Transverse colon (tissue), 4 donors: ENCODE measurements around the gene PDE4D.

Source experiments
- EP300 ChIP-seq: sonication (generic); formaldehyde crosslinking; IDR thresholded peaks from one replicate; pipeline ENCODE4 v1.6.1; 2017; ENCODE audit warnings: antibody characterized with exemption, low read depth
- POLR2A ChIP-seq: fragments of 450-650 bp; IDR thresholded peaks from one replicate; pipeline ENCODE4 v1.6.1; 2016; ENCODE audit warnings: antibody characterized with exemption, mild to moderate bottlenecking, moderate library complexity
- POLR2AphosphoS5 ChIP-seq, 3 donors: sonication (generic); formaldehyde crosslinking; IDR thresholded peaks; one replicate each; pipeline ENCODE4 v1.6.1; 2016; ENCODE audit warnings: antibody characterized with exemption in 3 of 3
- TF ChIP-seq, protein P1 (sequence below), 5 experiments: fragments of 200-600 bp in 3 of 5; fragments of 450-650 bp in 2 of 5; sonication (generic) in 3 of 5; IDR thresholded peaks; 1 replicate in 2 of 5; 2 replicates in 3 of 5; pipeline ENCODE4 v1.5.1; 2016 to 2017; ENCODE audit warnings: antibody characterized with exemption in 5 of 5, inconsistent platforms in 3 of 5, mild to moderate bottlenecking in 2 of 5, moderate library complexity in 1 of 5

DNA sequence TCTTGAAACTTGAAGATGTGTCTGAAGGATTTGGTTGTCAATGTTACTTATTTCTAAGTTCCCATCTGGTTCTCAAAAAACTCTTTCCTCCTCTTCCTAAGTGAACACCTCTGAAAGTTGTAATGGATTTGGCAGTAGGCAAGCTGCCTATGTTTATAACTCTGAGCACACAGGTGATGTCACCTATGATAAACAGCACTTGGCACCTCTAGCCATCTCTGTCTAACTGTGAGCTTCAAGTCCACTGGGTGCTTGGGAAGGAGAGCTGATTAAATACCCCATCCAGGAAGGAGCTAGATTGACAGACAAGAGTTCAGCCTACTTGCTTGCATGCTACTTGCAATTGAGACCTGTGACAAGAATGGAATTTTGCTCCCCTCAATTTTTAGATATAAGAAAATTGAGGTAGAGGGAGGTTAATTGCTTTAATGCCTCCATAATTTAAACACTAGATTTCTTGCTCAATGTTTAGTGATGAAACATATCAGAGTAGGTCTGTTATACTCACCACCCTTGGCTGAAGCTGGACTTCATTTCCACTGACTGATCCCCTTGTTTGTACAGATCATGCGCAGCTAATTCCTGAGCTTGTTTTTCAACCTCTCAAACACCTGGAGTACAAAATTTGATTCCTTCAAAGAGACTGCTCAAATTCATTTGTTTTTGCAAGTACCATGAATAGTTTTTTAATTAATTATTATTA lies 49.9 kb downstream of the PDE4D start:
- TF ChIP-seq, protein P1, sequence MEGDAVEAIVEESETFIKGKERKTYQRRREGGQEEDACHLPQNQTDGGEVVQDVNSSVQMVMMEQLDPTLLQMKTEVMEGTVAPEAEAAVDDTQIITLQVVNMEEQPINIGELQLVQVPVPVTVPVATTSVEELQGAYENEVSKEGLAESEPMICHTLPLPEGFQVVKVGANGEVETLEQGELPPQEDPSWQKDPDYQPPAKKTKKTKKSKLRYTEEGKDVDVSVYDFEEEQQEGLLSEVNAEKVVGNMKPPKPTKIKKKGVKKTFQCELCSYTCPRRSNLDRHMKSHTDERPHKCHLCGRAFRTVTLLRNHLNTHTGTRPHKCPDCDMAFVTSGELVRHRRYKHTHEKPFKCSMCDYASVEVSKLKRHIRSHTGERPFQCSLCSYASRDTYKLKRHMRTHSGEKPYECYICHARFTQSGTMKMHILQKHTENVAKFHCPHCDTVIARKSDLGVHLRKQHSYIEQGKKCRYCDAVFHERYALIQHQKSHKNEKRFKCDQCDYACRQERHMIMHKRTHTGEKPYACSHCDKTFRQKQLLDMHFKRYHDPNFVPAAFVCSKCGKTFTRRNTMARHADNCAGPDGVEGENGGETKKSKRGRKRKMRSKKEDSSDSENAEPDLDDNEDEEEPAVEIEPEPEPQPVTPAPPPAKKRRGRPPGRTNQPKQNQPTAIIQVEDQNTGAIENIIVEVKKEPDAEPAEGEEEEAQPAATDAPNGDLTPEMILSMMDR (IDR thresholded peaks at IDR 0.05): no peak
- TF ChIP-seq POLR2A: no peak
- no peak for TF ChIP-seq POLR2AphosphoS5 (IDR thresholded peaks at IDR 0.05)
- TF ChIP-seq EP300: no peak
